ENCODE results near the gene TBC1D22A.

TBC1D22A gene

GRCh38 chr22:47201996-47202818 lies 439.8 kb downstream of the TBC1D22A start:
- no peak for TF ChIP-seq CTCF (IDR thresholded peaks at IDR 0.05; ENCODE audit: low read depth, low read length, missing control alignments)
- in situ Hi-C loops (cut with HindIII; ENCODE audit: low pct_ligation_motif_present, low sequenced_read_pairs) = no loop called here
- H3K36me3 ChIP-seq (replicated peaks) = no peaks in the 10 kb centered on the region
- no peaks in the 10 kb centered on the region for H3K27me3 ChIP-seq (replicated peaks)
- no peak for DNase-seq
- H3K27ac ChIP-seq = no peak overlapping the region
- H3K4me3 ChIP-seq (ENCODE audit: low read depth, low read length) = no peak overlapping the region

- no peak for TF ChIP-seq CTCF (IDR thresholded peaks at IDR 0.05; ENCODE audit: low read depth, low read length, missing control alignments)
- H3K4me3 ChIP-seq (ENCODE audit: low read depth, low read length) = no peak overlapping the region
- in situ Hi-C loops (cut with HindIII; ENCODE audit: low pct_ligation_motif_present, low sequenced_read_pairs) = no loop called here
- H3K27me3 ChIP-seq (replicated peaks) = no peaks in the 10 kb centered on the region
- no peak for DNase-seq
- H3K27ac ChIP-seq = no peak overlapping the region
- no peaks in the 10 kb centered on the region for H3K36me3 ChIP-seq (replicated peaks)
Measured at GRCh38 chr22:47202819-47203553, 440.5 kb downstream of the TBC1D22A start.

- Histone ChIP-seq H3K27me3 (replicated peaks) (no peaks in the 10 kb centered on the region), H3K4me3 (ENCODE audit: low read depth, low read length) (no peak overlapping the region), H3K27ac (no peak overlapping the region), H3K36me3 (replicated peaks) (no peaks in the 10 kb centered on the region)
- TF ChIP-seq CTCF (IDR thresholded peaks at IDR 0.05; ENCODE audit: low read depth, low read length, missing control alignments) = no peak
- in situ Hi-C loops (cut with HindIII; ENCODE audit: low pct_ligation_motif_present, low sequenced_read_pairs) = no loop called here
- no peak for DNase-seq
Measured at GRCh38 chr22:47203554-47203991, 441.1 kb downstream of the TBC1D22A start.

- no peak for DNase-seq
- no peak overlapping the region for H3K27ac ChIP-seq
- no peak for TF ChIP-seq CTCF (IDR thresholded peaks at IDR 0.05; ENCODE audit: low read depth, low read length, missing control alignments)
- H3K27me3 ChIP-seq (replicated peaks) = no peaks in the 10 kb centered on the region
- H3K4me3 ChIP-seq (ENCODE audit: low read depth, low read length) = no peak overlapping the region
- in situ Hi-C loops (cut with HindIII; ENCODE audit: low pct_ligation_motif_present, low sequenced_read_pairs) = no loop called here
- H3K36me3 ChIP-seq (replicated peaks) = no peaks in the 10 kb centered on the region
Measured at GRCh38 chr22:47204002-47204979, 441.8 kb downstream of the TBC1D22A start.

GRCh38 chr22:47205081-47205491 lies 442.6 kb downstream of the TBC1D22A start:
- Histone ChIP-seq H3K4me3 (ENCODE audit: low read depth, low read length) (no peak overlapping the region), H3K36me3 (replicated peaks) (no peaks in the 10 kb centered on the region), H3K27ac (no peak overlapping the region), H3K27me3 (replicated peaks) (no peaks in the 10 kb centered on the region)
- no peak for DNase-seq
- TF ChIP-seq CTCF (IDR thresholded peaks at IDR 0.05; ENCODE audit: low read depth, low read length, missing control alignments) = no peak
- in situ Hi-C loops (cut with HindIII; ENCODE audit: low pct_ligation_motif_present, low sequenced_read_pairs) = no loop called here
